Muscle of back (tissue), 11 donors: Measurements from ENCODE around the gene TBC1D20. TPM values are rescaled to one million over a fixed set of nuclear protein-coding genes. Genes with fewer than 3 reads are reported as not detected.
"Not testable (repeated sequence)": the region's sequence is repeated elsewhere in the genome, so short reads cannot be mapped to it uniquely, and the experiment has no call there.

Experiments used
- DNase-seq, 3 donors: peaks; one replicate each; pipeline versions ENCODE4 v3.0.0 to v3.0.0-alpha.2; 2013
- polyA plus RNA-seq, 10 donors: library from polyadenylated mRNA; unstranded; fragments of 120-200 nt; gene quantifications; one replicate each; pipeline ENCODE4 v1.2.1, GENCODE V29; 2013; ENCODE audit not compliant: insufficient read length in 10 of 10

The TBC1D20 gene
- polyA plus RNA-seq, 10 donors = 27.3 to 35.0 (median 29.8) TPM

GRCh38 chr20:402898-403581 lies 59.3 kb downstream of the TBC1D20 start:
- no peak for DNase-seq

- DNase-seq = no peak
Observed at GRCh38 chr20:402496-402885, 59.8 kb downstream of the TBC1D20 start.

GRCh38 chr20:401682-402495 lies 60.4 kb downstream of the TBC1D20 start:
- DNase-seq = peak in 1 of 3 donors; percentile 67

- no peak for DNase-seq
Observed at GRCh38 chr20:400454-401275, 61.7 kb downstream of the TBC1D20 start.

GRCh38 chr20:400128-400453 lies 62.2 kb downstream of the TBC1D20 start:
- no peak for DNase-seq

GRCh38 chr20:399182-399707 lies 63.1 kb downstream of the TBC1D20 start:
- DNase-seq = no peak

- no peak for DNase-seq
Observed at GRCh38 chr20:397432-398237, 64.7 kb downstream of the TBC1D20 start.

- DNase-seq = no peak
Observed at GRCh38 chr20:396619-397431, 65.5 kb downstream of the TBC1D20 start.

- DNase-seq = no peak
Observed at GRCh38 chr20:396252-396618, 66.1 kb downstream of the TBC1D20 start.

GRCh38 chr20:393296-393695 lies 69.0 kb downstream of the TBC1D20 start:
- not testable (repeated sequence) for DNase-seq

- no peak for DNase-seq
Observed at GRCh38 chr20:391041-391711, 71.2 kb downstream of the TBC1D20 start.

- no peak for DNase-seq
Observed at GRCh38 chr20:389220-389619, 73.1 kb downstream of the TBC1D20 start.

- DNase-seq = no peak
Observed at GRCh38 chr20:388034-388994, 74.0 kb downstream of the TBC1D20 start.

- no peak for DNase-seq
Observed at GRCh38 chr20:387520-387919, 74.8 kb downstream of the TBC1D20 start.

- not testable (repeated sequence) for DNase-seq
Observed at GRCh38 chr20:386634-387033, 75.7 kb downstream of the TBC1D20 start.
